Natural killer cell (primary cell): ENCODE data around the gene UNC119. TPM values are rescaled to one million over a fixed set of nuclear protein-coding genes. Genes with fewer than 3 reads are reported as not detected.

ENCODE experiments used
- ATAC-seq, 3 donors: fragments of 150-1000 bp in 2 of 3; fragments of 200-7000 bp in 1 of 3; cut with Tn5 transposase; 1 replicate in 1 of 3; 2 replicates in 2 of 3; pipeline ENCODE4 v1.10.0; 2021; ENCODE audit warnings: mild to moderate bottlenecking in 2 of 3, moderate library complexity in 2 of 3
- DNase-seq, 2 donors: peaks; one replicate each; pipeline versions ENCODE4 v3.0.0 to v3.0.0-alpha.2; 2013 to 2021; ENCODE audit warnings: mixed read lengths in 1 of 2
- H3K27ac ChIP-seq: one replicate; pipeline ENCODE4 v1.5.1; 2013; ENCODE audit warnings: mild to moderate bottlenecking, low read length
- H3K27me3 ChIP-seq: one replicate; pipeline ENCODE4 v1.6.1; 2013; ENCODE audit warnings: low read length; ENCODE audit not compliant: control insufficient read depth, insufficient read depth
- H3K36me3 ChIP-seq: one replicate; pipeline ENCODE4 v1.6.1; 2013; ENCODE audit warnings: low read length; ENCODE audit not compliant: control insufficient read depth, insufficient read depth
- H3K4me1 ChIP-seq: one replicate; pipeline ENCODE4 v1.6.1; 2013; ENCODE audit warnings: low read length; ENCODE audit not compliant: control insufficient read depth, insufficient read depth
- H3K4me3 ChIP-seq: one replicate; pipeline ENCODE4 v1.5.1; 2013; ENCODE audit warnings: low read length
- H3K9me3 ChIP-seq: one replicate; pipeline ENCODE4 v1.6.1; 2013; ENCODE audit warnings: low read length; ENCODE audit not compliant: control insufficient read depth, insufficient read depth
- H3K27ac Mint-ChIP-seq, 2 donors: one replicate each; pipeline ENCODE4 v1.8.0; 2022; ENCODE audit warnings: mild to moderate bottlenecking in 2 of 2, mixed read lengths in 2 of 2, moderate library complexity in 1 of 2
- H3K27me3 Mint-ChIP-seq, 2 donors: one replicate each; pipeline ENCODE4 v1.8.0; 2022; ENCODE audit warnings: low read depth in 2 of 2, mixed read lengths in 2 of 2
- H3K36me3 Mint-ChIP-seq: one replicate; pipeline ENCODE4 v1.8.0; 2022; ENCODE audit warnings: mixed read lengths
- H3K4me1 Mint-ChIP-seq, 2 donors: one replicate each; pipeline ENCODE4 v1.8.0; 2022; ENCODE audit warnings: mixed read lengths in 2 of 2
- H3K4me3 Mint-ChIP-seq: one replicate; pipeline ENCODE4 v1.8.0; 2022; ENCODE audit warnings: mild to moderate bottlenecking, moderate library complexity, mixed read lengths
- H3K9me3 Mint-ChIP-seq, 2 donors: one replicate each; pipeline ENCODE4 v1.8.0; 2022; ENCODE audit warnings: mixed read lengths in 2 of 2
- WGBS: methylation state at CpG from one replicate; pipeline ENCODE4 v1.1.7; 2013; ENCODE audit warnings: missing lambda C conversion rate; ENCODE audit not compliant: insufficient coverage; 5-methylcytosine and 5-hydroxymethylcytosine counted together
- intact Hi-C: fragments of 100-400 bp; cut with micrococcal nuclease; formaldehyde crosslinking; loops from one replicate; pipeline ENCODE4 v1.14.2; 2022
- total RNA-seq, 4 donors: library from RNA; stranded (reverse); fragments of 120-200 nt in 1 of 4; gene quantifications; one replicate each; pipeline versions ENCODE4 v1.2.3 to v1.2.4, GENCODE V29; 2013 to 2022
- TF ChIP-seq, protein P1 (sequence below): fragments of 200-600 bp; IDR thresholded peaks from one replicate; pipeline ENCODE4 v1.8.0; 2022; ENCODE audit warnings: antibody characterized with exemption

Gene UNC119
- total RNA-seq, 3 donors from 2014 or later (not counting 1 experiment from before 2014, with no cell fraction given) = 79.1 to 106 (median 79.3) TPM

DNA sequence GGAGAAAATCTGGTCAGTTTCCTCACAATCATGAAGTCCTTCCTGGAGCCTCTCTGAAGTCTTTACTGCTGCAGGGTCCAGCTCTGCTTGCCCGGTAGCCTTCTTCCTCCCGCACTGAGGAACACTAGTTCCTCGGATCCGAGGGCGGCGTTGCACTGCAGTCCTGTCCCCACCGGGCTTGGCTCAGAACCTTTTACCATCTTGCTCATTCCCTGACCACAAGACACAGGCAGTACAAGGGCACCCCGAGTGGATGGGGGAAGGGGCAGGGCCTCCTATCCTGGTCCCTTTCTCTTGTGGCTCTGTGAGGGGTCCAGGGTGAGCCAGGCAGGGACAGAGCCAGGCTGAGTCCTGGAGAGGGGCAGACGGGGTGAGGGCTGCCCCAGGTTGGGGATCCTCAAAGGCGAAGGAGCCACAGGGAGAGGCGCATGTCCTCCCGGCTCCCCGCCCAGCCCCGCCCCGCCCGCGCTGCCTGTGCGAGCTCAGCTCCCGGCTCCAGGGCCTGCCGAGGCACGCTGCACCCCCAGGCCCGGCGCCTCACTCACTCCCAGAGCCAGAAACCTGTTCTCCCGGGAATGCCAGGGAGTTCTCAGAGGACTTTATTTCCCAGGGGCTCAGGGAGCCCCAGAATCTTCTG lies 44.7 kb downstream of the UNC119 start:
- Mint-ChIP-seq H3K36me3 (no peaks in the 10 kb centered on the region), H3K9me3 (no peaks in the 10 kb centered on the region), H3K4me3 (no peak overlapping the region), H3K27me3 (peaks cover 8 to 21% of the 10 kb centered on the region in 2 donors), H3K27ac (no peak overlapping the region), H3K4me1 (no peaks in the 10 kb centered on the region)
- no peaks in the 10 kb centered on the region for H3K27me3 ChIP-seq
- WGBS = 76% methylated on average over 24 of the region's 24 CpGs
- no peaks in the 10 kb centered on the region for H3K36me3 ChIP-seq
- no peak overlapping the region for H3K4me3 ChIP-seq
- H3K9me3 ChIP-seq = no peaks in the 10 kb centered on the region
- H3K27ac ChIP-seq = no peak overlapping the region
- TF ChIP-seq, protein P1, sequence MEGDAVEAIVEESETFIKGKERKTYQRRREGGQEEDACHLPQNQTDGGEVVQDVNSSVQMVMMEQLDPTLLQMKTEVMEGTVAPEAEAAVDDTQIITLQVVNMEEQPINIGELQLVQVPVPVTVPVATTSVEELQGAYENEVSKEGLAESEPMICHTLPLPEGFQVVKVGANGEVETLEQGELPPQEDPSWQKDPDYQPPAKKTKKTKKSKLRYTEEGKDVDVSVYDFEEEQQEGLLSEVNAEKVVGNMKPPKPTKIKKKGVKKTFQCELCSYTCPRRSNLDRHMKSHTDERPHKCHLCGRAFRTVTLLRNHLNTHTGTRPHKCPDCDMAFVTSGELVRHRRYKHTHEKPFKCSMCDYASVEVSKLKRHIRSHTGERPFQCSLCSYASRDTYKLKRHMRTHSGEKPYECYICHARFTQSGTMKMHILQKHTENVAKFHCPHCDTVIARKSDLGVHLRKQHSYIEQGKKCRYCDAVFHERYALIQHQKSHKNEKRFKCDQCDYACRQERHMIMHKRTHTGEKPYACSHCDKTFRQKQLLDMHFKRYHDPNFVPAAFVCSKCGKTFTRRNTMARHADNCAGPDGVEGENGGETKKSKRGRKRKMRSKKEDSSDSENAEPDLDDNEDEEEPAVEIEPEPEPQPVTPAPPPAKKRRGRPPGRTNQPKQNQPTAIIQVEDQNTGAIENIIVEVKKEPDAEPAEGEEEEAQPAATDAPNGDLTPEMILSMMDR = no peak
- DNase-seq (no peak), ATAC-seq (no peak)
- no peaks in the 10 kb centered on the region for H3K4me1 ChIP-seq
- intact Hi-C loops = no loop called here

DNA sequence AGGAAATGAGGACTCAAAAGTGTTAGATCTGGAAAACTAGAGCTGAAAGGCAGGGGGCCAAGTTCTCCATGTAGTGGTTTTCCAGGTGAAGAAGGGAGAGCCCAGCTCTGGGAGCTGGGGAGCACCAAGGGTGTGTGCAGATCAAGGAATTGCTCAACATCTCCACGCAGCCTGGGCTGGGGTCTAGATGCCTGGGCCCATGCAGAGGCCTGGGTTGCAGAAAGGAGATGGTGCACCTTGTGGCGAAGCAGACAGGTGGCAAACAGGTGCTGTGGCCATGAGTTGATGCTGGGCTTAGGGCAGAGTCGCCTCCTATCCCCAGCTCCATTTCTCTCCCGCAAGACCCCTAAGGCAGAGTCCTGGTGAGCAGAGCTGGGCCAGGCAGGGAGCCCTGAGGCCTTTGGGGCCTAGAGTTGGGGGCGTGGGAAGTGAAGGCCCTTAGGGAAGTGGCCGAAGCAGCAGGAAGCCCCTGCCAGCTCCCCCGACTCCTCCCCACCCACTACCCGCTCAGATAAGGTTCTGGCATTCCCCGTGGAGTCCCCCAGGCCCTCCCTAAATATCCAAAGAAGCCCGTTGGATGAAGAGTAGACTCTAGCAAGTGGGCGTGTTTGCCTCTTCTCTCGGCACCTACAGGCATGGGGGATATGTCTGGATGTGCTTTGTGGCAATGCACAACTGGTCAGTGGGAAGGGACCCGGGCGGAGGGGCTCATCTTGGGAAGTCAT lies 45.5 kb downstream of the UNC119 start:
- H3K4me1 Mint-ChIP-seq = no peaks in the 10 kb centered on the region

GRCh38 chr17:28505986-28506665 lies 46.3 kb downstream of the UNC119 start, which contains the start of gene FOXN1:
Gene FOXN1, plus strand, starts transcription at chr17:28506348. Its CDS starts 17,622 bp downstream, at chr17:28523970.
- Mint-ChIP-seq H3K27ac (no peak within 1 kb of the TSS), H3K36me3 (no peaks in the 10 kb centered on the region), H3K9me3 (no peaks in the 10 kb centered on the region), H3K27me3 (peaks cover 8 to 21% of the 10 kb centered on the region in 2 donors), H3K4me3 (no peak within 1 kb of the TSS), H3K4me1 (no peaks in the 10 kb centered on the region)
- no peaks in the 10 kb centered on the region for H3K4me1 ChIP-seq
- H3K27ac ChIP-seq = no peak within 1 kb of the TSS
- H3K27me3 ChIP-seq = no peaks in the 10 kb centered on the region
- DNase-seq = no peak
- intact Hi-C loops = no loop called here
- H3K4me3 ChIP-seq = no peak within 1 kb of the TSS
- ATAC-seq = no peak
- no peaks in the 10 kb centered on the region for H3K36me3 ChIP-seq
- 92% methylated on average over 23 of the region's 28 CpGs for WGBS
- TF ChIP-seq, protein P1 = no peak
- no peaks in the 10 kb centered on the region for H3K9me3 ChIP-seq

More for the DNA sequence above, 45.5 kb downstream of the UNC119 start:
- peaks cover 8 to 21% of the 10 kb centered on the region in 2 donors for H3K27me3 Mint-ChIP-seq
- TF ChIP-seq, protein P1 = no peak
- no peaks in the 10 kb centered on the region for H3K36me3 Mint-ChIP-seq
- intact Hi-C loops = no loop called here
- no peaks in the 10 kb centered on the region for H3K4me1 ChIP-seq
- H3K9me3 ChIP-seq = no peaks in the 10 kb centered on the region
- H3K27ac Mint-ChIP-seq = no peak overlapping the region
- no peaks in the 10 kb centered on the region for H3K36me3 ChIP-seq
- H3K4me3 ChIP-seq = no peak overlapping the region
- no peak for DNase-seq
- H3K27me3 ChIP-seq = no peaks in the 10 kb centered on the region
- no peak for ATAC-seq
- no peak overlapping the region for H3K27ac ChIP-seq
- WGBS = 80% methylated on average over 13 of the region's 14 CpGs
- no peak overlapping the region for H3K4me3 Mint-ChIP-seq
- no peaks in the 10 kb centered on the region for H3K9me3 Mint-ChIP-seq
